ENCODE results near the gene PTPRO. TPM values are rescaled to one million over a fixed set of nuclear protein-coding genes. Genes with fewer than 3 reads are reported as not detected.

The PTPRO gene
- total and polyA plus RNA-seq, 9 donors: 0.74 to 1.5 (median 1.0) TPM

GRCh38 chr12:15530361-15530760 lies 208.1 kb downstream of the PTPRO start:
- Histone ChIP-seq H3K36me3 (ENCODE audit: control insufficient read depth, insufficient read depth, low read length) (no peaks in the 10 kb centered on the region), H3K4me3 (ENCODE audit: low read length) (no peak overlapping the region), H3K9me3 (replicated peaks; ENCODE audit: control insufficient read depth, low read depth, low read length) (no peaks in the 10 kb centered on the region), H3K27me3 (ENCODE audit: control insufficient read depth, insufficient read depth, low read length) (no peaks in the 10 kb centered on the region), H3K4me1 (ENCODE audit: control insufficient read depth, insufficient read depth, low read length) (no peaks in the 10 kb centered on the region), H3K27ac (ENCODE audit: low read length) (no peak overlapping the region)
- no CpG with 5 or more reads among the region's 1 CpG for WGBS (ENCODE audit: insufficient coverage)
- DNase-seq: no peak

GRCh38 chr12:15532364-15532977 lies 210.2 kb downstream of the PTPRO start:
- WGBS (ENCODE audit: insufficient coverage): 60% methylated on average over 1 of the region's 3 CpGs

GRCh38 chr12:15534322-15534721 lies 212.0 kb downstream of the PTPRO start:
- Histone ChIP-seq H3K27me3 (ENCODE audit: control insufficient read depth, insufficient read depth, low read length) (no peaks in the 10 kb centered on the region), H3K9me3 (replicated peaks; ENCODE audit: control insufficient read depth, low read depth, low read length) (no peaks in the 10 kb centered on the region), H3K4me1 (ENCODE audit: control insufficient read depth, insufficient read depth, low read length) (no peaks in the 10 kb centered on the region), H3K4me3 (ENCODE audit: low read length) (no peak overlapping the region), H3K27ac (ENCODE audit: low read length) (peak overlapping the region; percentile 20), H3K36me3 (ENCODE audit: control insufficient read depth, insufficient read depth, low read length) (no peaks in the 10 kb centered on the region)
- no CpG with 5 or more reads among the region's 3 CpGs for WGBS (ENCODE audit: insufficient coverage)
- peak; percentile 49 for DNase-seq

More at GRCh38 chr12:15532364-15532977, 210.2 kb downstream of the PTPRO start:
- no peaks in the 10 kb centered on the region for H3K36me3 ChIP-seq (ENCODE audit: control insufficient read depth, insufficient read depth, low read length)
- no peak overlapping the region for H3K27ac ChIP-seq (ENCODE audit: low read length)
- H3K4me1 ChIP-seq (ENCODE audit: control insufficient read depth, insufficient read depth, low read length): no peaks in the 10 kb centered on the region
- H3K27me3 ChIP-seq (ENCODE audit: control insufficient read depth, insufficient read depth, low read length): no peaks in the 10 kb centered on the region
- DNase-seq: peak; percentile 54
- no peak overlapping the region for H3K4me3 ChIP-seq (ENCODE audit: low read length)
- no peaks in the 10 kb centered on the region for H3K9me3 ChIP-seq (replicated peaks; ENCODE audit: control insufficient read depth, low read depth, low read length)

- Histone ChIP-seq H3K27me3 (ENCODE audit: control insufficient read depth, insufficient read depth, low read length) (no peaks in the 10 kb centered on the region), H3K27ac (ENCODE audit: low read length) (peak overlapping the region; percentile 20), H3K4me1 (ENCODE audit: control insufficient read depth, insufficient read depth, low read length) (no peaks in the 10 kb centered on the region), H3K4me3 (ENCODE audit: low read length) (no peak overlapping the region), H3K9me3 (replicated peaks; ENCODE audit: control insufficient read depth, low read depth, low read length) (no peaks in the 10 kb centered on the region), H3K36me3 (ENCODE audit: control insufficient read depth, insufficient read depth, low read length) (no peaks in the 10 kb centered on the region)
- 74% methylated on average over 5 of the region's 5 CpGs for WGBS (ENCODE audit: insufficient coverage)
- DNase-seq: peak; percentile 18
Measured at GRCh38 chr12:15534874-15535273, 212.6 kb downstream of the PTPRO start.

- no peak for DNase-seq
- no peak overlapping the region for H3K4me3 ChIP-seq (ENCODE audit: low read length)
- no peaks in the 10 kb centered on the region for H3K4me1 ChIP-seq (ENCODE audit: control insufficient read depth, insufficient read depth, low read length)
- no peaks in the 10 kb centered on the region for H3K36me3 ChIP-seq (ENCODE audit: control insufficient read depth, insufficient read depth, low read length)
- no peaks in the 10 kb centered on the region for H3K9me3 ChIP-seq (replicated peaks; ENCODE audit: control insufficient read depth, low read depth, low read length)
- H3K27me3 ChIP-seq (ENCODE audit: control insufficient read depth, insufficient read depth, low read length): no peaks in the 10 kb centered on the region
- no peak overlapping the region for H3K27ac ChIP-seq (ENCODE audit: low read length)
- WGBS (ENCODE audit: insufficient coverage): 68% methylated on average over 5 of the region's 6 CpGs
Measured at GRCh38 chr12:15535352-15535781, 213.1 kb downstream of the PTPRO start.

GRCh38 chr12:15536446-15536845 lies 214.1 kb downstream of the PTPRO start:
- Histone ChIP-seq H3K4me3 (ENCODE audit: low read length) (no peak overlapping the region), H3K36me3 (ENCODE audit: control insufficient read depth, insufficient read depth, low read length) (no peaks in the 10 kb centered on the region), H3K27me3 (ENCODE audit: control insufficient read depth, insufficient read depth, low read length) (no peaks in the 10 kb centered on the region), H3K9me3 (replicated peaks; ENCODE audit: control insufficient read depth, low read depth, low read length) (no peaks in the 10 kb centered on the region), H3K27ac (ENCODE audit: low read length) (no peak overlapping the region), H3K4me1 (ENCODE audit: control insufficient read depth, insufficient read depth, low read length) (no peaks in the 10 kb centered on the region)
- no peak for DNase-seq
- WGBS (ENCODE audit: insufficient coverage): 66% methylated on average over 2 of the region's 4 CpGs

GRCh38 chr12:15538881-15539280 lies 216.6 kb downstream of the PTPRO start:
- no peaks in the 10 kb centered on the region for H3K4me1 ChIP-seq (ENCODE audit: control insufficient read depth, insufficient read depth, low read length)

GRCh38 chr12:15540005-15540404 lies 217.7 kb downstream of the PTPRO start:
- DNase-seq: peak; percentile 32
- Histone ChIP-seq H3K4me3 (ENCODE audit: low read length) (no peak overlapping the region), H3K36me3 (ENCODE audit: control insufficient read depth, insufficient read depth, low read length) (no peaks in the 10 kb centered on the region), H3K27me3 (ENCODE audit: control insufficient read depth, insufficient read depth, low read length) (no peaks in the 10 kb centered on the region), H3K27ac (ENCODE audit: low read length) (no peak overlapping the region), H3K4me1 (ENCODE audit: control insufficient read depth, insufficient read depth, low read length) (no peaks in the 10 kb centered on the region), H3K9me3 (replicated peaks; ENCODE audit: control insufficient read depth, low read depth, low read length) (no peaks in the 10 kb centered on the region)
- WGBS (ENCODE audit: insufficient coverage): no CpG with 5 or more reads among the region's 2 CpGs

More at GRCh38 chr12:15538881-15539280, 216.6 kb downstream of the PTPRO start:
- Histone ChIP-seq H3K9me3 (replicated peaks; ENCODE audit: control insufficient read depth, low read depth, low read length) (no peaks in the 10 kb centered on the region), H3K4me3 (ENCODE audit: low read length) (no peak overlapping the region), H3K36me3 (ENCODE audit: control insufficient read depth, insufficient read depth, low read length) (no peaks in the 10 kb centered on the region), H3K27me3 (ENCODE audit: control insufficient read depth, insufficient read depth, low read length) (no peaks in the 10 kb centered on the region), H3K27ac (ENCODE audit: low read length) (no peak overlapping the region)
- no CpG with 5 or more reads among the region's 1 CpG for WGBS (ENCODE audit: insufficient coverage)
- DNase-seq: no peak

GRCh38 chr12:15540469-15540872 lies 218.2 kb downstream of the PTPRO start:
- Histone ChIP-seq H3K4me1 (ENCODE audit: control insufficient read depth, insufficient read depth, low read length) (no peaks in the 10 kb centered on the region), H3K27me3 (ENCODE audit: control insufficient read depth, insufficient read depth, low read length) (no peaks in the 10 kb centered on the region), H3K9me3 (replicated peaks; ENCODE audit: control insufficient read depth, low read depth, low read length) (no peaks in the 10 kb centered on the region), H3K4me3 (ENCODE audit: low read length) (no peak overlapping the region), H3K36me3 (ENCODE audit: control insufficient read depth, insufficient read depth, low read length) (no peaks in the 10 kb centered on the region), H3K27ac (ENCODE audit: low read length) (no peak overlapping the region)
- DNase-seq: peak; percentile 69
- no CpG with 5 or more reads among the region's 1 CpG for WGBS (ENCODE audit: insufficient coverage)

GRCh38 chr12:15541996-15542631 lies 219.8 kb downstream of the PTPRO start:
- no peak for DNase-seq
- no peak overlapping the region for H3K4me3 ChIP-seq (ENCODE audit: low read length)
- no peak overlapping the region for H3K27ac ChIP-seq (ENCODE audit: low read length)
- H3K9me3 ChIP-seq (replicated peaks; ENCODE audit: control insufficient read depth, low read depth, low read length): no peaks in the 10 kb centered on the region
- H3K27me3 ChIP-seq (ENCODE audit: control insufficient read depth, insufficient read depth, low read length): no peaks in the 10 kb centered on the region
- no peaks in the 10 kb centered on the region for H3K4me1 ChIP-seq (ENCODE audit: control insufficient read depth, insufficient read depth, low read length)
- H3K36me3 ChIP-seq (ENCODE audit: control insufficient read depth, insufficient read depth, low read length): no peaks in the 10 kb centered on the region
- WGBS (ENCODE audit: insufficient coverage): 94% methylated on average over 2 of the region's 3 CpGs

Measured in muscle of leg (tissue), 11 donors.